Muscle layer of duodenum (tissue), 2 donors: Measurements from ENCODE around the gene ANKRD7.

Experiments
- H3K27ac ChIP-seq: one replicate; pipeline ENCODE4 v1.7.0; 2013; ENCODE audit warnings: mild to moderate bottlenecking, low read length
- H3K27me3 ChIP-seq: one replicate; pipeline ENCODE4 v1.7.0; 2013; ENCODE audit warnings: low read depth, mild to moderate bottlenecking, control low read depth, low read length
- H3K36me3 ChIP-seq, 2 donors: one replicate each; pipeline ENCODE4 v1.7.0; 2013; ENCODE audit warnings: low read length in 2 of 2, control low read depth in 1 of 2, mild to moderate bottlenecking in 1 of 2; ENCODE audit not compliant: insufficient read depth in 2 of 2, control insufficient read depth in 1 of 2
- H3K4me1 ChIP-seq, 2 donors: one replicate each; pipeline ENCODE4 v1.7.0; 2013; ENCODE audit warnings: low read length in 2 of 2, mild to moderate bottlenecking in 2 of 2, control low read depth in 1 of 2, moderate library complexity in 1 of 2; ENCODE audit not compliant: insufficient read depth in 2 of 2, control insufficient read depth in 1 of 2
- H3K4me3 ChIP-seq, 2 donors: one replicate each; pipeline ENCODE4 v1.7.0; 2013; ENCODE audit warnings: low read length in 2 of 2, low read depth in 1 of 2, mild to moderate bottlenecking in 1 of 2
- H3K9me3 ChIP-seq, 2 donors: one replicate each; pipeline ENCODE4 v1.7.0; 2013; ENCODE audit warnings: low read length in 2 of 2, control low read depth in 1 of 2, mild to moderate bottlenecking in 1 of 2; ENCODE audit not compliant: control insufficient read depth in 1 of 2
- donor health status: healthy.

ANKRD7 gene, protein sequence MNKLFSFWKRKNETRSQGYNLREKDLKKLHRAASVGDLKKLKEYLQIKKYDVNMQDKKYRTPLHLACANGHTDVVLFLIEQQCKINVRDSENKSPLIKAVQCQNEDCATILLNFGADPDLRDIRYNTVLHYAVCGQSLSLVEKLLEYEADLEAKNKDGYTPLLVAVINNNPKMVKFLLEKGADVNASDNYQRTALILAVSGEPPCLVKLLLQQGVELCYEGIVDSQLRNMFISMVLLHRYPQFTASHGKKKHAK

DNA sequence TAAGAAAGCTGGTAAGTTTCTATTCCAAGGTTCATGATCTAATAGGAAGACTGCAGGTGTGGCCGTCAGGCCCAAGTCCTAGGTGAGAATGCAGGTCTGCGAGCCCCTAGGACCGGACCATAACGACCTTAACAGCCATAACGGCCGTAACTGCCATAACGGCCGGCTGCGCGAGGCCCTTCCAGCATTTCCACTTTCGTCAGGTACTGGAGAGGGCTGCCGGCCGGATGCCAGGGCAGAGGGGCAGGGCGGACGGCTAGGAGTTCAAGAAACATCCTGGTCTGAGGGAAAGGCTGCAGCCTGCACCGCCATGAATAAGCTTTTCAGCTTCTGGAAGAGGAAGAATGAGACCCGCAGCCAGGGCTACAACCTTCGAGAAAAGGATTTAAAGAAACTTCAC lies at the start of gene ANKRD7:
Gene ANKRD7 (plus strand): TSS at position 184 of the 400 bp plus-strand sequence. CDS start 127 bp downstream, at position 311.
- Histone ChIP-seq H3K36me3 (no peaks in the 10 kb centered on the region), H3K4me1 (no peaks in the 10 kb centered on the region), H3K27me3 (no peaks in the 10 kb centered on the region), H3K4me3 (no peak within 1 kb of the TSS), H3K27ac (no peak within 1 kb of the TSS), H3K9me3 (no peaks in the 10 kb centered on the region)

DNA sequence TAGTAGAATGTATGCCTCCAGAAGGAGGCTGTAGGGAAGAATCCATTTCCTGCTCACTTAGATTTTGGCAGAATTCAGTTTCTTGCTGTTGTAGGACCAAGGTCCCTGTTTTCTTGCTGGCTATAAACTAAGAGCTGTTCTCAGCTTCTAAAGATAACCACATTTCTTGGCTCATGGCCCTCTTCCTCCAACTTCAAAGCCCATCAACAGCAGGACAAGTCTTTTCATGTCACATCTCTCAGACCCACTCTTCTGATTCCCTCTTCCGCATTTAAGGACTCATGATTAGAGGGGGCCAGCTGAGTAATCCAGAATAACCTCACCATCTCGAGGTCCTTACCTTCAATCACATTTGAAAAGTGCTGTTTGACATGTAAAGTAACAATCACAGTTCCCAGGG lies 48.8 kb upstream of the ANKRD7 start:
- H3K4me1 ChIP-seq = no peaks in the 10 kb centered on the region
- no peaks in the 10 kb centered on the region for H3K36me3 ChIP-seq
- no peaks in the 10 kb centered on the region for H3K27me3 ChIP-seq
- no peak overlapping the region for H3K4me3 ChIP-seq
- no peaks in the 10 kb centered on the region for H3K9me3 ChIP-seq
- no peak overlapping the region for H3K27ac ChIP-seq

DNA sequence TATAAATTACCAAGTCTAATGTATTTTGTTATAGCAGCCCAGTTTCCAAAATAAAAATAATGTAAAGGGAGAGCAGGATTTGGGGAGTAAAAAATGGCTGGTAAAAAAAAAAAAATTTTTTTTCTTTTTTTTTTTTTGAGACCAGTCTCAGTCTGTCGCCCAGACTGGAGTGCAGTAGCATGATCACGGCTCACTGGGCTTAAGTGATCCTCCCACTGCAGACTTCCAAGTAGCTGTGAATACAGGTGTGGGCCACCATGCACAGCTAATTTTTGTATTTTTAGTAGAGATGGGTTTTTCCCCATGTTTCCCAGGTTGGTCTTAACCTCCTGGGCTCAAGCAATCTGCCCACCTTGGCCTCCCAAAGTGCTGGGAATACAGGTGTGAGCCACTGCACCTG lies 45.3 kb upstream of the ANKRD7 start:
- Histone ChIP-seq H3K36me3 (no peaks in the 10 kb centered on the region), H3K27me3 (no peaks in the 10 kb centered on the region), H3K27ac (no peak overlapping the region), H3K4me1 (no peaks in the 10 kb centered on the region), H3K9me3 (no peaks in the 10 kb centered on the region), H3K4me3 (no peak overlapping the region)

DNA sequence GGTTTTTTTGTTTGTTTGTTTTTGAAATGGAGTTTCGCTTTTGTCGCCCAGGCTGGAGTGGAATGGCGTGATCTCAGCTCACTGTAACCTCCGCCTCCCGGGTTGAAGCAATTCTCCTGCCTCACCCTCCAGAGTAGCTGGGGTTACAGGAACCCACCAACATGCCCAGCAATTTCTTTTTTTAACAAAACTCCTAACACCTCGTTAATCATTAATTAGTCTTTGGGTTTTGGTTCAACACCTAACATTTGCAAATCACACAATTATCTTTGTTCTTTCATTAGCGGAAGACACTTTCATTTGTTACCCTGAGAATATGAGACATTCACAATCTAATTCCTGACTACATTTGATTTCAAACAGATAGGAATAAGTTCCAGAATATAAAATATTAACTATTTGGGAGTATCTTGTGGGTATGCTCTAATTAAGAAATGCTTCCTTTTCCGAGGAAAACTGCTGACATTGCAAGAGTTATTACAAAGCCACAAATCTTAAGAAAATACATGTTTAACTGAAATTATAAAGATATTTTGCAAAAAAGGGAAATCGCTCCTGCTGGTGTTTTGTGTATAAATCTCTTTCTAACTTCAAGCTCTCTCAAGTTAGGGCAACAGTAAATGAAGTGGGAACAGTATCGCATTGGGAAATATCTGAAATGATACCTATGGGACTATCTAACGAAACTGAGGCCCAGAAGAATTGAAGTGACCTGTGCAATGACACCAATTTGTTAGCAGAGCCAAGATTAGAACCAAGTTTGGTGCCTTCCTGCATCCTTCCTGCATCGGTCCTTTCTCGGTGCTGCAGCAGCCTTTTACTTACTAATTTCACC lies 41.7 kb upstream of the ANKRD7 start:
- Histone ChIP-seq H3K27ac (peak overlapping the region; percentile 99), H3K36me3 (peaks cover 0 to 2% of the 10 kb centered on the region in 2 donors), H3K27me3 (no peaks in the 10 kb centered on the region), H3K4me3 (peak overlapping the region; percentile 78 to 98), H3K9me3 (no peaks in the 10 kb centered on the region), H3K4me1 (peaks cover 7 to 23% of the 10 kb centered on the region in 2 donors)

DNA sequence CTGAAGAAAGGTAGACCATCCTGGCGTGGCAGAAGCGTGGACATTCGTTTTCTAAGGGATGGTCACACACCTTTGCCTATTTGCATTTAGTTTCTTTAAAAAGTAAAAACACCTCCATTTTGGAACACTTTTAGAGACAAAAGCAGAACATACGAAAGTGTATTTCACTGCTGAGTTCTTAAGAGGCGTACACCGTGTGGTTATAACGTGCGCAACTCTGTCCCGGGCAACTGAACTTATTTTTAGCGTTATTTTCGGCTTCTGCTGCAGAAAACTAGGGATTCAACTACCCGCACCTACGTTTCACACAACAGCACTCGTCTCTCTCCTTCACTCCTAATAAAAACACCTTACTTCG lies 41.1 kb upstream of the ANKRD7 start:
- H3K27me3 ChIP-seq = no peaks in the 10 kb centered on the region
- H3K4me3 ChIP-seq = peak overlapping the region; percentile 78 to 98
- peak overlapping the region; percentile 99 for H3K27ac ChIP-seq
- H3K4me1 ChIP-seq = peaks cover 7 to 23% of the 10 kb centered on the region in 2 donors
- no peaks in the 10 kb centered on the region for H3K9me3 ChIP-seq
- H3K36me3 ChIP-seq = peaks cover 6 to 8% of the 10 kb centered on the region in 2 donors

DNA sequence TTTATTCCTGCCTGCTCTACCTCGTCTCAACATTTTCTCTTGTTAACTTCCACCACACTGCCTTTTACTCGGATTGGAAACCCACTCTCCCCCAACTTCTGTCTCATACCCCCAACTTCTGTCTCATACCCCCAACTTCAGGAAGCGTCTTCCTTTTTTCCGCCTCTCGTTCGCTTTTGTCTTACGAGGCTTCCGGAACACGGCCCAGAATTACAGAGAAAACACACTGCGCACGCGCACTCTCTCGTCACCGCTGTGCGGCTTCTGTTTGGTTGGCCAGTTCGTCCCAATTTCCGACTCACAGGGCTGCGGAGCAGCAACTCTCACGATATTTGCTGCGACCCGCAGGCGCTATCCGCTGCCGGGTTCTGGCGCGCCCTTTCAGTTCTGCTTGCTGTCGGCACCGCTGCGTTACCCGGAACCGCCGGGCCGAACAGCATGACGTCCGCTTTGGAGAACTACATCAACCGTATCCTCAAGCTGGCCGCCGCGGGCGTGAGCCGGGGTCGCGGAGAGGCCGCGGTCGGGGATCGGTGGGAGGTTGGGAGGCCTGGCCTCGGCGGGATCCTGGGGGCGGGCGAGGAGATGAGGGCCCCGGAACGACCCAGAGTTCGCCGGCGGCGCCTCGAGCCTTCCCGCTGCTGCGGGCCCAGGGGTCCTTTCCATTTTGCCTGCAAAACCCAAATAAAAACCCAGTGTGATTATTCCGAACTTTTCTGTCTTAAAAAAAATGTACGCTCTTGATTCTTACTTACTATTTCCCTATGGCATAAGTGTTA lies 40.5 kb upstream of the ANKRD7 start, which contains the start of gene LSM8:
Gene LSM8 (plus strand): TSS at position 379 of the 779 bp plus-strand sequence. CDS start 60 bp downstream, at position 439.
- peak within 1 kb of the TSS; percentile 99 for H3K27ac ChIP-seq
- H3K27me3 ChIP-seq = no peaks in the 10 kb centered on the region
- H3K4me1 ChIP-seq = peaks cover 7 to 23% of the 10 kb centered on the region in 2 donors
- peak within 1 kb of the TSS; percentile 78 to 98 for H3K4me3 ChIP-seq
- H3K9me3 ChIP-seq = no peaks in the 10 kb centered on the region
- peaks cover 10 to 11% of the 10 kb centered on the region in 2 donors for H3K36me3 ChIP-seq

DNA sequence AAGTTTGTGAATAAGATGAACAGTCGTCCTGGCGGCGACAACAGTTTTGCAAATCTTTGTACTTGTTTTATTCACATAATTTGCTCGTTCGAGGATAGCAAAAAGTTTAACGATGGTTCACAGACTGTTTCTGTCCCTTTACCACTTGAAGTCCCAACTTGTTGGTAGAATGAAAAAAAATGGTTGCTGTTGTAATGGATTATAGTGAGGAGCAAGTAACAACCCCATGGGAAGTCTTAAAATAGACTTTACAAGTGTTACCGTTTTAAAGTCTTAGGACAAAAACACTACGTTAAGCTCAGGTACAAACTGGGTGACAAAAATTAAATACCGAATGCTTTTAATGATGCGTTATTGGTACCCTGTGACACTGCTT lies 40.0 kb upstream of the ANKRD7 start:
- Histone ChIP-seq H3K9me3 (no peaks in the 10 kb centered on the region), H3K27ac (peak overlapping the region; percentile 99)

DNA sequence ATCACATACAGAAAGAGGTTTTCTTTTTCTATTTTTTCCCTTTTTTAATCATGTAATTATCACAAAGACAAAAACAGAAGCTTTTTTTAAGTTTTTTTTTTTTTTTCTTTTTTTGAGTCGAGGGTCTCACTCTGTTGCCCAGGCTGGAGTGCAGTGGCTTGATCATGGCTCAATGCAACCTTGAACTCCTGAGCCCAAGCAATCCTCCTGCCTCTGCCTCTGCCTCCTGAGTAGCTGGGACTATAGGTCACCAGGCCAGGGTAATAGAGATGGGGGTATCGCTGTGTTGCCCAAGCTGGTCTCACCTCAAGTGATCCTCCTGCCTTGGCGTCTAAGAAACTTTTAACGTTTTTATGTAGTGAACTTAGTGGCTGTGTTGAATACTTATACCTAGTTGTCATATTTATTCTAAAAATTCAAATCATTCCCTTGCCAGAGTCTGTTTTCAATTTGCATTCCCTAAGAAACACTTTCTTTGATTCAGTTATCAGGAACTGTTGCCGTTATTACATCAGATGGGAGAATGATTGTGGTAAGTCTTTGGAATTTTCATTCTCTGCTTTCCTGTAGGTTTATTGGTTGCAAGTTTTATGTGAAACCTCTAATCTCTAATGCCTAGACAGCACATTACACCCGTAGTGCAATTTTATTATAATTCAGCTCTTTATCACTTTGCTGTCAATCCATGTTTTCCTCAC lies 39.2 kb upstream of the ANKRD7 start:
- Histone ChIP-seq H3K36me3 (peaks cover 10 to 11% of the 10 kb centered on the region in 2 donors), H3K9me3 (no peaks in the 10 kb centered on the region), H3K4me1 (peaks cover 7 to 23% of the 10 kb centered on the region in 2 donors), H3K27ac (peak overlapping the region; percentile 99), H3K27me3 (no peaks in the 10 kb centered on the region), H3K4me3 (peak overlapping the region; percentile 78 to 98)

More for the DNA sequence above, 40.0 kb upstream of the ANKRD7 start:
- Histone ChIP-seq H3K4me3 (peak overlapping the region; percentile 78 to 98), H3K4me1 (peaks cover 7 to 23% of the 10 kb centered on the region in 2 donors), H3K27me3 (no peaks in the 10 kb centered on the region), H3K36me3 (peaks cover 10 to 11% of the 10 kb centered on the region in 2 donors)

DNA sequence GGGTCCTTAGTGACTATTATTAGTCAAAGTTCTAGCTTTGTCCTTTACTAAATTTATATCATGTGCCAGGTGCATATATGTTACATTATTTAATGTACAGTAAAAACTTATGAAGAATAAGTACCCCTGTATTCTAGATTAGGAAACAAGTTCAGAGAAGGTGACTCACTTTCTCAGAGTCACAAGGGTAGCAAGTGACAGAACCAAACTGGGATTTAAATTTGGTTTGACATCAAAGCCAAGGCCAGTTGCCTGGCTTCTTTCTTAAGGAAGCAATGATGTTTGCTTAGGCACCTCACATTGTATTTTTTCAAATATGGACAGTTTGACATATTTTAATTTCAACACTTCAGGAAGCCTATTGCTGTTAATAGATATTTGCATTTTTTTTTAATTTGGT lies 38.0 kb upstream of the ANKRD7 start:
- H3K4me1 ChIP-seq = peaks cover 7 to 23% of the 10 kb centered on the region in 2 donors
- H3K36me3 ChIP-seq = peaks cover 10 to 11% of the 10 kb centered on the region in 2 donors
- H3K9me3 ChIP-seq = no peaks in the 10 kb centered on the region
- H3K27ac ChIP-seq = no peak overlapping the region
- H3K27me3 ChIP-seq = no peaks in the 10 kb centered on the region
- no peak overlapping the region for H3K4me3 ChIP-seq

DNA sequence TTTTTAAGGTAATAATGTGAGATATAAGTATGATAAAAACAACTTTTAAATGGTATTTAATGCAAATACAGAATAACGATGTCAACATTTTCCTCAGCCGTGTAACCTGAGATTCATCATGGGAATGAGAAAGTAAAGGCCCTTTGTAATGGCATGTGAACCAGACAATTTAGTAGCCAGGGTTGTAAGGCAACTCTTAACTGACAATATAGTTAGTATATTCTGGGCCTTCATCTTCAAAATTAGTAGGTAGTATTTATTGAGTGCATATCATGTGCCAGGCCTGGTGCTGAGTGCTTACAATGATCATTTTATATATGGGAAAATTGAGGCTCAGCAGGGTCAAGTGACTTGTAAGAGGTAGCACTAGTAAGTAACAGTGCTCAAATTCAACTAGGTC lies 29.9 kb upstream of the ANKRD7 start:
- H3K36me3 ChIP-seq = peaks cover 4 to 7% of the 10 kb centered on the region in 2 donors

More for the DNA sequence above, 29.9 kb upstream of the ANKRD7 start:
- H3K27ac ChIP-seq = no peak overlapping the region
- H3K4me3 ChIP-seq = no peak overlapping the region
- H3K4me1 ChIP-seq = no peaks in the 10 kb centered on the region
- H3K9me3 ChIP-seq = no peaks in the 10 kb centered on the region
- H3K27me3 ChIP-seq = no peaks in the 10 kb centered on the region
